Right lobe of liver (tissue), 4 donors: ENCODE data around the gene PCDHA5.

ENCODE experiments used
- CTCF ChIP-seq, 4 donors: fragments of 200-600 bp in 3 of 4; fragments of 450-650 bp in 1 of 4; IDR thresholded peaks; one replicate each; pipeline versions ENCODE4 v1.5.1 to v1.8.0; 2016 to 2022; ENCODE audit warnings: antibody characterized with exemption in 4 of 4, mild to moderate bottlenecking in 2 of 4
- POLR2A ChIP-seq: fragments of 450-650 bp; IDR thresholded peaks from one replicate; pipeline ENCODE4 v1.6.1; 2017; ENCODE audit warnings: antibody characterized with exemption, mild to moderate bottlenecking
- donor health status: DM: no; HTN: no; CAD: no.
- donor health status: DM: no; HTN: no; CAD: no.
- donor health status: DM: no; HTN: yes; CAD: no.

GRCh38 chr5:140796718-140797095 lies 24.7 kb upstream of the PCDHA5 start:
- no peak for TF ChIP-seq CTCF (IDR thresholded peaks at IDR 0.05)
- TF ChIP-seq POLR2A = no peak
